B cell (primary cell): ENCODE results near the gene BLCAP. TPM values are rescaled to one million over a fixed set of nuclear protein-coding genes. Genes with fewer than 3 reads are reported as not detected.
"Not testable (repeated sequence)": the region's sequence is repeated elsewhere in the genome, so short reads cannot be mapped to it uniquely, and the experiment has no call there.

Experiments used
- ATAC-seq: fragments of 200-7000 bp; cut with Tn5 transposase; one replicate; pipeline ENCODE4 v1.10.0; 2021; ENCODE audit warnings: low read depth, mild to moderate bottlenecking, moderate number of reproducible peaks, moderate library complexity
- CTCF ChIA-PET: fragments of 350-600 bp; sonication (Branson Sonifier 250); formaldehyde crosslinking; loops from one replicate; lab custom pipeline; 2021; ENCODE audit warnings: antibody characterized with exemption, inconsistent platforms; lab: Charles Lee
- POLR2A ChIA-PET: fragments of 350-600 bp; sonication (Branson Sonifier 250); formaldehyde crosslinking; loops from one replicate; lab custom pipeline; 2021; ENCODE audit warnings: antibody characterized with exemption; lab: Charles Lee
- DNase-seq: peaks from one replicate; pipeline ENCODE4 v3.0.0; 2013
- H2AFZ ChIP-seq: 2 replicates; pipeline ENCODE4 v1.6.1; 2012; ENCODE audit warnings: mild to moderate bottlenecking, low read depth, low read length; ENCODE audit not compliant: insufficient read depth, poor library complexity, severe bottlenecking
- H3K27ac ChIP-seq, 2 donors: 1 replicate in 1 of 2; 2 replicates in 1 of 2; pipeline ENCODE4 v1.5.1; 2012 to 2013; ENCODE audit warnings: low read length in 2 of 2, mild to moderate bottlenecking in 2 of 2, moderate library complexity in 1 of 2
- H3K27me3 ChIP-seq, 4 experiments: fragments of 200-600 bp in 1 of 4; sonication (generic) in 1 of 4; replicated peaks in 1 of 4; 1 replicate in 2 of 4; 2 replicates in 2 of 4; pipeline versions ENCODE4 v1.6.1 to v1.7.0; 2013 to 2016; ENCODE audit warnings: low read length in 3 of 4, mild to moderate bottlenecking in 2 of 4, mixed read lengths in 1 of 4, moderate library complexity in 1 of 4; ENCODE audit not compliant: insufficient read depth in 4 of 4, control insufficient read depth in 3 of 4; ENCODE audit errors: control extremely low read depth in 1 of 4
- H3K36me3 ChIP-seq, 2 experiments: replicated peaks in 1 of 2; 1 replicate in 1 of 2; 2 replicates in 1 of 2; pipeline versions ENCODE4 v1.6.1 to v1.7.1; 2013; ENCODE audit warnings: low read length in 1 of 2; ENCODE audit not compliant: insufficient read depth in 2 of 2, control insufficient read depth in 1 of 2; ENCODE audit errors: control extremely low read depth in 1 of 2, extremely low read depth in 1 of 2
- H3K4me1 ChIP-seq, 2 donors: fragments of 200-600 bp in 1 of 2; sonication (generic) in 1 of 2; 1 replicate in 1 of 2; 2 replicates in 1 of 2; pipeline versions ENCODE4 v1.5.1 to v1.6.1; 2013 to 2017; ENCODE audit warnings: low read length in 2 of 2; ENCODE audit not compliant: control insufficient read depth in 2 of 2, insufficient read depth in 2 of 2
- H3K4me2 ChIP-seq: replicated peaks from 2 replicates; pipeline ENCODE3; 2012; ENCODE audit warnings: mild to moderate bottlenecking, low read depth, low read length; ENCODE audit not compliant: poor library complexity, severe bottlenecking
- H3K4me3 ChIP-seq, 5 experiments: fragments of 200-600 bp in 1 of 5; sonication (generic) in 1 of 5; 1 replicate in 3 of 5; 2 replicates in 2 of 5; pipeline versions ENCODE4 v1.5.1 to v1.7.0; 2011 to 2016; ENCODE audit warnings: low read length in 4 of 5, mild to moderate bottlenecking in 4 of 5, low read depth in 2 of 5, control low read depth in 1 of 5, moderate library complexity in 1 of 5; ENCODE audit not compliant: insufficient read depth in 1 of 5; ENCODE audit errors: control extremely low read depth in 1 of 5, extremely low read depth in 1 of 5
- H3K79me2 ChIP-seq: fragments of 200-600 bp; sonication (generic); one replicate; pipeline ENCODE4 v1.6.0; 2016; ENCODE audit warnings: low read length; ENCODE audit not compliant: control insufficient read depth, insufficient read depth
- H3K9ac ChIP-seq: fragments of 200-600 bp; sonication (generic); 2 replicates; pipeline ENCODE4 v1.6.1; 2017; ENCODE audit warnings: mild to moderate bottlenecking, low read length, moderate library complexity
- H3K9me3 ChIP-seq, 3 donors: one replicate each; pipeline versions ENCODE4 v1.6.1 to v1.7.1; 2013; ENCODE audit warnings: low read length in 2 of 3; ENCODE audit not compliant: control insufficient read depth in 2 of 3, insufficient read depth in 1 of 3; ENCODE audit errors: control extremely low read depth in 1 of 3
- H4K20me1 ChIP-seq: 2 replicates; pipeline ENCODE4 v1.6.0; 2012; ENCODE audit warnings: mild to moderate bottlenecking, low read length; ENCODE audit not compliant: insufficient read depth, control insufficient read depth, poor library complexity, severe bottlenecking
- H3K27ac Mint-ChIP-seq: one replicate; pipeline ENCODE4 v1.8.0; 2021; ENCODE audit warnings: mixed read lengths
- H3K27me3 Mint-ChIP-seq: one replicate; pipeline ENCODE4 v1.8.0; 2021; ENCODE audit warnings: mixed read lengths
- H3K4me1 Mint-ChIP-seq: one replicate; pipeline ENCODE4 v1.8.0; 2021; ENCODE audit warnings: mixed read lengths
- H3K4me3 Mint-ChIP-seq: one replicate; pipeline ENCODE4 v1.8.0; 2021; ENCODE audit warnings: mixed read lengths
- H3K9me3 Mint-ChIP-seq: one replicate; pipeline ENCODE4 v1.8.0; 2022; ENCODE audit warnings: mixed read lengths; ENCODE audit not compliant: insufficient read depth
- CTCF ChIP-seq: fragments of 200-600 bp; IDR thresholded peaks from one replicate; pipeline ENCODE4 v1.8.0; 2022; ENCODE audit warnings: antibody characterized with exemption, mild to moderate bottlenecking
- EZH2 ChIP-seq: IDR thresholded peaks from 2 replicates; pipeline ENCODE4 v1.6.1; 2012; ENCODE audit warnings: borderline replicate concordance, low read depth, mild to moderate bottlenecking, moderate library complexity, low read length; ENCODE audit not compliant: insufficient read depth, poor library complexity, severe bottlenecking
- WGBS: methylation state at CpG from one replicate; pipeline ENCODE4 v1.1.5; 2013; ENCODE audit warnings: missing lambda C conversion rate; ENCODE audit not compliant: insufficient coverage; 5-methylcytosine and 5-hydroxymethylcytosine counted together
- intact Hi-C: fragments of 100-400 bp; cut with micrococcal nuclease; formaldehyde crosslinking; loops from one replicate; pipeline ENCODE4 v1.10.0; 2022
- polyA plus RNA-seq: library from polyadenylated mRNA; depleted of rRNA; stranded (reverse); fragments of >200 nt; gene quantifications from 2 replicates; pipeline ENCODE4 v1.2.3, GENCODE V29; 2012
- total RNA-seq, 2 donors: library from RNA; stranded (reverse); fragments of 120-200 nt in 1 of 2; gene quantifications; 1 replicate in 1 of 2; 2 replicates in 1 of 2; pipeline versions ENCODE4 v1.2.3 to v1.2.4, GENCODE V29; 2013 to 2022

BLCAP gene
- total and polyA plus RNA-seq, 2 donors (not counting 1 experiment from before 2014, with no cell fraction given): 56.2 to 188 TPM

GRCh38 chr20:37558306-37558705, 30.6 kb upstream of the BLCAP start:
- H3K27me3 ChIP-seq: peaks cover 0 to 16% (median 4%) of the 10 kb centered on the region in 4 experiments
- no peak for DNase-seq
- no peaks in the 10 kb centered on the region for H3K4me1 ChIP-seq
- ATAC-seq: no peak
- no peaks in the 10 kb centered on the region for H3K4me1 Mint-ChIP-seq
- CTCF ChIA-PET: interaction anchor here (0.6 to 1.3 kb wide), 2 partner anchors 179 to 667 kb away, joined by 3 read pairs; no protein-coding TSS in a partner anchor
- H3K27ac Mint-ChIP-seq: no peak overlapping the region
- 93% methylated on average over 3 of the region's 4 CpGs for WGBS
- no peaks in the 10 kb centered on the region for H3K79me2 ChIP-seq
- H2AFZ ChIP-seq: no peak overlapping the region
- H3K4me3 Mint-ChIP-seq: no peak overlapping the region
- no peak for TF ChIP-seq CTCF
- TF ChIP-seq EZH2: no peak
- POLR2A ChIA-PET: no interaction called here
- intact Hi-C loops: no loop called here
- no peaks in the 10 kb centered on the region for H3K36me3 ChIP-seq
- H3K9me3 ChIP-seq: no peaks in the 10 kb centered on the region
- no peak overlapping the region for H3K4me3 ChIP-seq
- H3K27me3 Mint-ChIP-seq: peaks cover 41% of the 10 kb centered on the region
- H3K9me3 Mint-ChIP-seq: no peaks in the 10 kb centered on the region
- no peak overlapping the region for H3K9ac ChIP-seq
- no peak overlapping the region for H3K27ac ChIP-seq
- no peaks in the 10 kb centered on the region for H4K20me1 ChIP-seq
- H3K4me2 ChIP-seq: no peak overlapping the region

DNA sequence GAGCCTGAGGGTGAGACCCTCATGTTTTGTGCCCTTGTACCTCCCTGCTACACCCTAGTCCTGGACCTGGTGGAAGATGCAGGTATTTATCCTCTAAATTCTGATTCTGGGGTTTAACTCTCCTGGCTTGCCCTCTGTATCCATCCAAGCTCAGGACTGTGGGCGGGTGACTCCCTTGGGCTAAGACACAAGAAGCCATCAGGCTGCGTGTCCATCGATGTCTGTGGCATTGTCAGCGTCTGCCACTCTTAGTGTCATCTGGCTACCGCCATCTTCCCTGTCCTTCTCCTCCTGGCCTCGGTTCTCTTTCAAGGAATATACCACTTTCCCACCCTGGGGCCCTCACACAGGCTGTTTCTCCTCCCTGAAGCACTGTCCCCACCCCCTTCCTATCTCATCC, 28.9 kb upstream of the BLCAP start:
- no peaks in the 10 kb centered on the region for H4K20me1 ChIP-seq
- no peak overlapping the region for H2AFZ ChIP-seq
- no peak for TF ChIP-seq EZH2
- no peak for TF ChIP-seq CTCF
- Mint-ChIP-seq H3K9me3 (no peaks in the 10 kb centered on the region), H3K27ac (no peak overlapping the region), H3K27me3 (peaks cover 38% of the 10 kb centered on the region), H3K4me1 (no peaks in the 10 kb centered on the region), H3K4me3 (no peak overlapping the region)
- H3K9ac ChIP-seq: no peak overlapping the region
- no peaks in the 10 kb centered on the region for H3K4me1 ChIP-seq
- no peaks in the 10 kb centered on the region for H3K36me3 ChIP-seq
- no peaks in the 10 kb centered on the region for H3K79me2 ChIP-seq
- H3K27me3 ChIP-seq: peaks cover 0 to 12% (median 3%) of the 10 kb centered on the region in 4 experiments
- ATAC-seq: no peak
- DNase-seq: no peak
- no peak overlapping the region for H3K4me3 ChIP-seq
- CTCF ChIA-PET: no interaction called here
- intact Hi-C loops: no loop called here
- H3K4me2 ChIP-seq: no peak overlapping the region
- POLR2A ChIA-PET: no interaction called here
- H3K27ac ChIP-seq: no peak overlapping the region
- no peaks in the 10 kb centered on the region for H3K9me3 ChIP-seq
- 86% methylated on average over 6 of the region's 6 CpGs for WGBS

GRCh38 chr20:37554721-37555298, 27.1 kb upstream of the BLCAP start:
- H2AFZ ChIP-seq, H3K4me3 ChIP-seq, POLR2A ChIA-PET, DNase-seq, H3K27ac Mint-ChIP-seq, H3K36me3 ChIP-seq, H3K4me1 Mint-ChIP-seq, H3K4me2 ChIP-seq, H3K4me1 ChIP-seq, H3K4me3 Mint-ChIP-seq, H3K79me2 ChIP-seq, H3K9ac ChIP-seq, H4K20me1 ChIP-seq, H3K9me3 Mint-ChIP-seq, intact Hi-C loops, ATAC-seq, H3K27ac ChIP-seq, H3K9me3 ChIP-seq: not testable (repeated sequence)
- 91% methylated on average over 10 of the region's 13 CpGs for WGBS
- CTCF ChIA-PET: interaction anchor here (1.1 to 1.6 kb wide), 3 partner anchors 11 to 440 kb away, joined by 3 to 4 read pairs (median 4); no protein-coding TSS in a partner anchor
- peaks cover 0 to 12% (median 3%) of the 10 kb centered on the region in 4 experiments for H3K27me3 ChIP-seq
- H3K27me3 Mint-ChIP-seq: peaks cover 32% of the 10 kb centered on the region
